ENCODE results near the gene PROC. TPM values are rescaled to one million over a fixed set of nuclear protein-coding genes. Genes with fewer than 3 reads are reported as not detected.

The PROC gene
- total and polyA plus RNA-seq, 2 of the 8 experiments (the other 6 are each of a cell fraction or from before 2014, with no cell fraction given) = 1.5 to 1.6 TPM

Small RNA genes lying within 50 kb of the gene (microRNA-seq; reads per million reads assigned to microRNA genes)
- 0 to 0.20 reads per million in 2 experiments for gene MIR4783 (ENCODE audit: borderline microRNAs expressed in 2 of 2, borderline number of aligned reads in 2 of 2, borderline replicate concordance in 1 of 2)

Small RNA genes lying within 50 kb of the gene (small RNA-seq; reads per million reads assigned to genes)
- gene MIR4783 (ENCODE audit: insufficient read depth) (0.69 reads per million), gene RNU4-48P (ENCODE audit: insufficient read depth) (not detected)

Other genes starting within 250 kb of the PROC start
- gene CYP27C1, start 198.1 kb upstream of the PROC start, total RNA-seq (2021; fragmentation: NEBNext Ultra II Directional; extraction: Animal tissue kit (Norgen Biotek cat#: 25700)) = 2.8 and 3.2 TPM in 2 replicates
- 1.3 and 1.4 TPM in 2 replicates for gene CYP27C1, start 198.1 kb upstream of the PROC start, polyA plus RNA-seq (2011; rRNA removed)
- gene ERCC3, start 124.3 kb upstream of the PROC start, total RNA-seq (2021; fragmentation: NEBNext Ultra II Directional; extraction: Animal tissue kit (Norgen Biotek cat#: 25700)) = 48.9 and 52.3 TPM in 2 replicates
- 41.8 and 44.8 TPM in 2 replicates for gene ERCC3, start 124.3 kb upstream of the PROC start, polyA plus RNA-seq (2011; rRNA removed)
- 23.2 and 24.2 TPM in 2 replicates for gene MAP3K2, start 30.5 kb upstream of the PROC start, total RNA-seq (2021; fragmentation: NEBNext Ultra II Directional; extraction: Animal tissue kit (Norgen Biotek cat#: 25700))
- gene MAP3K2, start 30.5 kb upstream of the PROC start, polyA plus RNA-seq (2011; rRNA removed) = 2.0 and 2.3 TPM in 2 replicates
- 64.7 and 64.8 TPM in 2 replicates for gene IWS1, start 108.1 kb downstream of the PROC start, total RNA-seq (2021; fragmentation: NEBNext Ultra II Directional; extraction: Animal tissue kit (Norgen Biotek cat#: 25700))
- gene IWS1, start 108.1 kb downstream of the PROC start, polyA plus RNA-seq (2011; rRNA removed) = 15.9 and 18.4 TPM in 2 replicates
- not detected in 2 replicates for gene MYO7B, start 117.3 kb downstream of the PROC start, total RNA-seq (2021; fragmentation: NEBNext Ultra II Directional; extraction: Animal tissue kit (Norgen Biotek cat#: 25700))
- gene MYO7B, start 117.3 kb downstream of the PROC start, polyA plus RNA-seq (2011; rRNA removed) = 0.05 TPM in 1 of 2 replicates, not detected in the other
- not detected in 2 replicates for gene GPR17, start 227.7 kb downstream of the PROC start, total RNA-seq (2021; fragmentation: NEBNext Ultra II Directional; extraction: Animal tissue kit (Norgen Biotek cat#: 25700))
- 0.03 TPM in 2 replicates for gene GPR17, start 227.7 kb downstream of the PROC start, polyA plus RNA-seq (2011; rRNA removed)